HCT116 (cell line): ENCODE results near the gene CYSTM1. TPM values are rescaled to one million over a fixed set of nuclear protein-coding genes. Genes with fewer than 3 reads are reported as not detected.

Experiments
- ATAC-seq: fragments of 200-7000 bp; cut with Tn5 transposase; 2 replicates; pipeline ENCODE4 v1.9.1; 2020; ENCODE audit warnings: mild to moderate bottlenecking, moderate library complexity
- BruUV-seq: library from RNA; stranded (reverse); fragments of 400-500 nt; replicated peaks from 2 replicates; lab custom pipeline; 2021; lab: Mats Ljungman, UMichigan
- CTCF ChIA-PET: fragments of 300-600 bp; sonication (Branson Sonifier 250); formaldehyde crosslinking; loops from one replicate; lab custom pipeline; 2021; ENCODE audit warnings: antibody characterized with exemption; lab: Charles Lee
- POLR2A ChIA-PET: fragments of 300-600, 350-600 bp; sonication (Branson Sonifier 250); formaldehyde crosslinking; loops from one replicate; lab custom pipeline; 2021; ENCODE audit warnings: antibody characterized with exemption; lab: Charles Lee
- RAD21 ChIA-PET, 2 experiments: fragments of 300-600 bp; sonication (Branson Sonifier 250); formaldehyde crosslinking; loops; one replicate each; lab custom pipeline; 2023; ENCODE audit warnings: low total read pairs in 2 of 2; ENCODE audit not compliant: uncharacterized antibody in 2 of 2, unreplicated experiment in 2 of 2, low non-redundant PET in 1 of 2; lab: Charles Lee
- DNase-seq: peaks from one replicate; pipeline ENCODE4 v3.0.0-alpha.2; 2010; ENCODE audit warnings: low read depth, low spot score
- H2AFZ ChIP-seq: fragments of 200-600 bp; shearing (Covaris generic), sonication (generic); 2 replicates; pipeline ENCODE4 v1.6.1; 2017; ENCODE audit warnings: low read depth, mixed run types, mixed read lengths, antibody characterized with exemption, low read length; ENCODE audit not compliant: poor library complexity, severe bottlenecking
- H3K27ac ChIP-seq: 2 replicates; pipeline ENCODE4 v1.5.1; 2012; ENCODE audit warnings: low read depth, low read length
- H3K27me3 ChIP-seq: fragments of 200-600 bp; sonication (generic); 2 replicates; pipeline ENCODE4 v1.6.1; 2016; ENCODE audit warnings: mixed run types, low read length, mixed read lengths; ENCODE audit not compliant: insufficient read depth
- H3K36me3 ChIP-seq, 2 experiments: fragments of 200-500 bp in 1 of 2; fragments of 200-600 bp in 1 of 2; sonication (Bioruptor generic) in 1 of 2; sonication (generic) in 1 of 2; 2 replicates each; pipeline versions ENCODE4 v1.5.1 to v1.6.1; 2014 to 2016; ENCODE audit warnings: low read length in 2 of 2, inconsistent platforms in 1 of 2, mixed read lengths in 1 of 2, mixed run types in 1 of 2; ENCODE audit not compliant: insufficient read depth in 2 of 2, control insufficient read depth in 1 of 2
- H3K4me1 ChIP-seq, 2 experiments: fragments of 200-600 bp in 1 of 2; sonication (generic) in 1 of 2; 2 replicates each; pipeline versions ENCODE4 v1.5.1 to v1.6.1; 2012 to 2017; ENCODE audit warnings: low read length in 2 of 2, inconsistent platforms in 1 of 2, mild to moderate bottlenecking in 1 of 2, mixed read lengths in 1 of 2, mixed run types in 1 of 2, moderate library complexity in 1 of 2; ENCODE audit not compliant: insufficient read depth in 2 of 2, control insufficient read depth in 1 of 2
- H3K4me2 ChIP-seq: fragments of 200-600 bp; sonication (generic); 2 replicates; pipeline ENCODE4 v1.6.1; 2017; ENCODE audit warnings: mixed run types, low read length, mixed read lengths
- H3K4me3 ChIP-seq, 2 experiments: fragments of 200-600 bp in 1 of 2; sonication (generic) in 1 of 2; replicated peaks in 1 of 2; 2 replicates each; pipeline ENCODE4 v1.5.1; 2011 to 2016; ENCODE audit warnings: low read length in 2 of 2, control low read depth in 1 of 2, low read depth in 1 of 2, mild to moderate bottlenecking in 1 of 2, mixed read lengths in 1 of 2, mixed run types in 1 of 2
- H3K79me2 ChIP-seq: fragments of 200-600 bp; sonication (generic); 2 replicates; pipeline ENCODE4 v1.6.1; 2017; ENCODE audit warnings: mild to moderate bottlenecking, mixed run types, low read length, moderate library complexity, mixed read lengths; ENCODE audit not compliant: insufficient read depth
- H3K9ac ChIP-seq: fragments of 200-600 bp; sonication (generic); 2 replicates; pipeline ENCODE4 v1.6.1; 2016; ENCODE audit warnings: low read length, mixed read lengths
- H3K9me2 ChIP-seq: fragments of 200-600 bp; sonication (generic), shearing (Covaris generic); 2 replicates; pipeline ENCODE4 v1.6.1; 2017; ENCODE audit warnings: mixed run types, mild to moderate bottlenecking, moderate library complexity; ENCODE audit not compliant: insufficient read depth
- H3K9me3 ChIP-seq, 2 experiments: fragments of 200-500 bp in 1 of 2; fragments of 200-600 bp in 1 of 2; sonication (Bioruptor generic) in 1 of 2; sonication (generic) in 1 of 2; 2 replicates each; pipeline ENCODE4 v1.6.1; 2014 to 2017; ENCODE audit warnings: low read length in 2 of 2, mixed read lengths in 2 of 2, inconsistent platforms in 1 of 2, low read depth in 1 of 2, mild to moderate bottlenecking in 1 of 2, mixed run types in 1 of 2, moderate library complexity in 1 of 2; ENCODE audit not compliant: control insufficient read depth in 1 of 2, insufficient read depth in 1 of 2
- H4K20me1 ChIP-seq: fragments of 200-600 bp; sonication (generic), shearing (Covaris generic); 2 replicates; pipeline ENCODE4 v1.6.1; 2017; ENCODE audit warnings: mixed run types, mild to moderate bottlenecking, moderate library complexity; ENCODE audit not compliant: insufficient read depth
- ATF3 ChIP-seq: IDR thresholded peaks from 2 replicates; pipeline ENCODE4 v1.6.1; 2012
- CBX3 ChIP-seq: IDR thresholded peaks from 2 replicates; pipeline ENCODE4 v1.6.1; 2012; ENCODE audit warnings: low read depth
- EZH2 ChIP-seq: fragments of 200-600 bp; sonication (generic); IDR thresholded peaks from 2 replicates; pipeline ENCODE4 v1.6.1; 2017; ENCODE audit warnings: antibody characterized with exemption, mixed run types
- EZH2phosphoT487 ChIP-seq: fragments of 200-600 bp; IDR thresholded peaks from 2 replicates; pipeline ENCODE4 v1.6.1; 2018; ENCODE audit warnings: antibody characterized with exemption, borderline replicate concordance
- POLR2A ChIP-seq: IDR thresholded peaks from 2 replicates; pipeline ENCODE4 v1.7.0; 2011; ENCODE audit warnings: borderline replicate concordance; ENCODE audit not compliant: insufficient read depth, insufficient read length; ENCODE audit errors: extremely low read depth
- REST ChIP-seq: IDR thresholded peaks from 2 replicates; pipeline ENCODE4 v1.6.1; 2012; ENCODE audit warnings: low read depth
- SIN3A ChIP-seq: IDR thresholded peaks from 2 replicates; pipeline ENCODE4 v1.6.1; 2012; ENCODE audit warnings: low read depth
- YY1 ChIP-seq: IDR thresholded peaks from 2 replicates; pipeline ENCODE4 v1.6.1; 2011; ENCODE audit warnings: low read length, low read depth, moderate library complexity, mild to moderate bottlenecking; ENCODE audit not compliant: insufficient replicate concordance; ENCODE audit errors: extremely low read depth
- intact Hi-C: fragments of 100-400 bp; cut with micrococcal nuclease; formaldehyde crosslinking; loops from 2 replicates; pipeline ENCODE4 v1.10.0; 2022
- total RNA-seq: library from RNA; stranded (reverse); gene quantifications from one replicate; pipeline ENCODE4 v1.2.1, GENCODE V29; 2021; ENCODE audit not compliant: unreplicated experiment

Gene CYSTM1
- total RNA-seq, 1 experiment from 2014 or later, result 56.0 TPM

- H3K4me2 ChIP-seq, result no peak overlapping the region
- ATAC-seq, result no peak
- H3K4me3 ChIP-seq, result no peak overlapping the region
- intact Hi-C loops, result no loop called here
- H3K36me3 ChIP-seq, result no peaks in the 10 kb centered on the region
- no peaks in the 10 kb centered on the region; the same call in 1 of the 2 replicates for H3K79me2 ChIP-seq
- H3K4me1 ChIP-seq, result no peaks in the 10 kb centered on the region
- no peaks in the 10 kb centered on the region for H3K9me2 ChIP-seq
- H2AFZ ChIP-seq, result no peak overlapping the region
- CTCF ChIA-PET, result no interaction called here
- POLR2A ChIA-PET, result no interaction called here
- no peaks in the 10 kb centered on the region for H3K27me3 ChIP-seq
- RAD21 ChIA-PET, result no interaction called here
- no peaks in the 10 kb centered on the region for H3K9me3 ChIP-seq
- no peak overlapping the region for H3K9ac ChIP-seq
- BruUV-seq, result no TSS peak
- no peak for DNase-seq
- no peak overlapping the region for H3K27ac ChIP-seq
- TF ChIP-seq ATF3 (no peak), EZH2 (no peak), EZH2phosphoT487 (no peak), CBX3 (no peak), YY1 (no peak), SIN3A (no peak), REST (no peak), POLR2A (no peak)
- TF ChIP-seq, all 23 proteins: peak for 0
- H4K20me1 ChIP-seq, result no peaks in the 10 kb centered on the region
Observed at GRCh38 chr5:140232731-140233130, 57.7 kb downstream of the CYSTM1 start.
